A549 (cell line): ENCODE data around the gene ARHGAP5. TPM values are rescaled to one million over a fixed set of nuclear protein-coding genes. Genes with fewer than 3 reads are reported as not detected.
A peak's percentile ranks its signal among the peaks of the same experiment; 100 is the strongest.

Experiments used
- ATAC-seq, 2 experiments: fragments of 200-7000 bp in 1 of 2; fragments of >200 bp in 1 of 2; cut with Nextera tagmentation in 1 of 2; cut with Tn5 transposase in 1 of 2; 3 replicates each; pipeline versions ENCODE4 v1.8.0 to v1.9.1; 2018 to 2020; ENCODE audit warnings: mild to moderate bottlenecking in 1 of 2, moderate library complexity in 1 of 2
- CTCF ChIA-PET: fragments of 300-600 bp; sonication (Branson Sonifier 250); formaldehyde crosslinking; extraction: SDS; loops from one replicate; lab custom pipeline; 2021; ENCODE audit warnings: antibody characterized with exemption, inconsistent platforms; lab: Yijun Ruan, JAX
- POLR2A ChIA-PET: fragments of 350-600 bp; formaldehyde crosslinking; extraction: SDS; loops from one replicate; lab custom pipeline; 2021; ENCODE audit warnings: antibody characterized with exemption, inconsistent platforms; lab: Yijun Ruan, JAX
- DNase-seq, 2 experiments: peaks; one replicate each; pipeline versions ENCODE4 v3.0.0 to v3.0.0-alpha.2; 2011 to 2016; ENCODE audit warnings: low read depth in 1 of 2, low spot score in 1 of 2
- FAIRE-seq: peaks from 2 replicates; lab custom pipeline; 2011; peaks lifted over from hg19 to GRCh38; lab: Jason Lieb, UNC
- H3K27ac ChIP-seq, 2 experiments: fragments of >200 bp; sonication (Bioruptor Twin); formaldehyde crosslinking; 3 replicates each; pipeline ENCODE4 v1.5.1; 2016 to 2017
- H3K4me1 ChIP-seq: fragments of >200 bp; sonication (Bioruptor Twin); formaldehyde crosslinking; 3 replicates; pipeline ENCODE4 v1.6.1; 2016
- H3K4me2 ChIP-seq: fragments of >200 bp; sonication (Bioruptor Twin); formaldehyde crosslinking; 3 replicates; pipeline ENCODE4 v1.6.1; 2016
- H3K4me3 ChIP-seq: fragments of >200 bp; sonication (Bioruptor Twin); formaldehyde crosslinking; 3 replicates; pipeline ENCODE4 v1.5.1; 2016
- H3K9me3 ChIP-seq: fragments of >200 bp; sonication (Bioruptor Twin); formaldehyde crosslinking; 3 replicates; pipeline ENCODE4 v1.6.1; 2016
- BHLHE40 ChIP-seq: IDR thresholded peaks from 2 replicates; pipeline ENCODE4 v1.6.1; 2012; ENCODE audit warnings: low read depth, low read length, inconsistent platforms
- CBX8 ChIP-seq: fragments of 200-600 bp; sonication (generic); IDR thresholded peaks from 2 replicates; pipeline ENCODE4 v1.6.1; 2016
- CEBPB ChIP-seq, 2 experiments: fragments of >200 bp in 1 of 2; sonication (Bioruptor Twin) in 1 of 2; formaldehyde crosslinking in 1 of 2; IDR thresholded peaks; 2 replicates each; pipeline ENCODE4 v1.6.1; 2012 to 2016
- FOSB ChIP-seq: fragments of 250-450 bp; sonication (Bioruptor Pico); IDR thresholded peaks from 2 replicates; pipeline ENCODE4 v1.5.0; 2020; ENCODE audit warnings: mild to moderate bottlenecking, moderate library complexity
- HOXB5 ChIP-seq: fragments of 250-450 bp; sonication (Bioruptor Pico); IDR thresholded peaks from 2 replicates; pipeline ENCODE4 v1.5.0; 2020; ENCODE audit warnings: mild to moderate bottlenecking, moderate library complexity
- JUN ChIP-seq, 2 experiments: fragments of >200 bp; sonication (Bioruptor Twin); formaldehyde crosslinking; IDR thresholded peaks; 2 replicates in 1 of 2; 3 replicates in 1 of 2; pipeline ENCODE4 v1.6.1; 2016 to 2017
- MAFK ChIP-seq: fragments of 450-650 bp; IDR thresholded peaks from 2 replicates; pipeline ENCODE4 v1.6.1; 2014; ENCODE audit not compliant: partially characterized antibody
- NFE2L2 ChIP-seq: fragments of 150-350 bp; conservative IDR thresholded peaks from 2 replicates; pipeline ENCODE4 v1.6.1; 2014; ENCODE audit warnings: low read length
- NPAS2 ChIP-seq: fragments of 250-450 bp; sonication (Bioruptor Pico); IDR thresholded peaks from 2 replicates; pipeline ENCODE4 v1.8.0; 2022; ENCODE audit warnings: mild to moderate bottlenecking, moderate library complexity, borderline replicate concordance
- NR3C1 ChIP-seq: fragments of >200 bp; sonication (Bioruptor Twin); formaldehyde crosslinking; IDR thresholded peaks from 3 replicates; pipeline ENCODE4 v1.6.1; 2017
- POLR2A ChIP-seq: IDR thresholded peaks from 2 replicates; pipeline ENCODE4 v1.6.1; 2012; ENCODE audit warnings: mild to moderate bottlenecking, low read length
- RCOR1 ChIP-seq: fragments of 150-350 bp; IDR thresholded peaks from 2 replicates; pipeline ENCODE4 v1.6.1; 2014; ENCODE audit warnings: antibody characterized with exemption, low read length, low read depth
- SMC3 ChIP-seq: fragments of >200 bp; sonication (Bioruptor Twin); formaldehyde crosslinking; IDR thresholded peaks from 3 replicates; pipeline ENCODE4 v1.6.1; 2018; ENCODE audit warnings: inconsistent platforms
- TFCP2L1 ChIP-seq: fragments of 250-450 bp; sonication (Bioruptor Pico); IDR thresholded peaks from 2 replicates; pipeline ENCODE4 v1.5.0; 2021; ENCODE audit warnings: mild to moderate bottlenecking
- ZFP36 ChIP-seq: fragments of 450-650 bp; IDR thresholded peaks from 2 replicates; pipeline ENCODE4 v1.6.1; 2014; ENCODE audit warnings: borderline replicate concordance; ENCODE audit not compliant: partially characterized antibody
- ZNF302 ChIP-seq: fragments of 250-450 bp; sonication (Bioruptor Pico); IDR thresholded peaks from 2 replicates; pipeline ENCODE4 v1.9.0; 2021; ENCODE audit warnings: inconsistent platforms, mild to moderate bottlenecking, moderate library complexity
- WGBS: methylation state at CpG from one replicate; pipeline ENCODE4 v1.1.6; 2017; ENCODE audit errors: missing lambda C conversion rate; 5-methylcytosine and 5-hydroxymethylcytosine counted together
- polyA plus RNA-seq, 4 experiments: library from polyadenylated mRNA; depleted of rRNA in 3 of 4; stranded (reverse); fragments of >200 nt; fragmentation: RNase III in 1 of 4; extraction: RNeasy Plus Mini Kit Qiagen cat#74134 plus additional on column Dnase treatment in 1 of 4; gene quantifications; 2 replicates in 3 of 4; 3 replicates in 1 of 4; pipeline ENCODE4 v1.2.3, GENCODE V29; 2011 to 2017
- TF ChIP-seq, protein P1 (sequence below): fragments of 250-450 bp; sonication (Bioruptor Pico); IDR thresholded peaks from 2 replicates; pipeline ENCODE4 v1.5.0; 2020; ENCODE audit warnings: low read depth, mild to moderate bottlenecking, moderate library complexity
- TF ChIP-seq, protein P2 (sequence below): fragments of >200 bp; sonication (Bioruptor Twin); formaldehyde crosslinking; IDR thresholded peaks from 3 replicates; pipeline ENCODE4 v1.5.1; 2016
- TF ChIP-seq, protein P3 (sequence below): fragments of 450-650 bp; IDR thresholded peaks from 2 replicates; pipeline ENCODE4 v1.6.1; 2014; ENCODE audit warnings: antibody characterized with exemption
- TF ChIP-seq, protein P4 (sequence below): IDR thresholded peaks from 2 replicates; pipeline ENCODE4 v1.6.1; 2012; ENCODE audit warnings: low read depth, borderline replicate concordance
- TF ChIP-seq, protein P5 (sequence below): fragments of 150-350 bp; IDR thresholded peaks from 2 replicates; pipeline ENCODE4 v1.6.1; 2014; ENCODE audit warnings: low read depth, mild to moderate bottlenecking, low read length
- TF ChIP-seq, protein P6 (sequence below): IDR thresholded peaks from 2 replicates; pipeline ENCODE4 v1.6.1; 2012

Gene ARHGAP5
- polyA plus RNA-seq, 2 of the 4 experiments (the other 2 are of a cell fraction) = 33.6 to 66.1 TPM

DNA sequence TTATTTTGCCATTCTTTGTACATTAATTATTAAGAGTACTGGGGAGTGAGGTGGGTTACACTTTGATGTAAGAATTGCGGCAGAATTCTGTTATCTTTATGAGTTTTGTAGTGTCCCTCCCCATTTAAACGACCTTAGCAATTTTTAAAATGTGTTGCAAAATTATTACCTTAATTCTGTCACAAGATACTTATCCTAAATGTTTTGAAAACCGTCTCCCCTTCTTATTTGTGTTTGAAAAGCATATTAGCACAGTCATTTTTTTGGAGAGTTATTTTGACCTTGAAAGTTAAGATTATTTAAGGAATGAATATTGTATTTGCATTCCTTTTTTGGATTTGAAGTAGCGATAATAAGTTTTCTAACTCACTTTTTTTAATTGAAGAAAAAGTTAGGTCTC is 2.2 kb downstream of the ARHGAP5 start (continued):
- TF ChIP-seq, protein P1, sequence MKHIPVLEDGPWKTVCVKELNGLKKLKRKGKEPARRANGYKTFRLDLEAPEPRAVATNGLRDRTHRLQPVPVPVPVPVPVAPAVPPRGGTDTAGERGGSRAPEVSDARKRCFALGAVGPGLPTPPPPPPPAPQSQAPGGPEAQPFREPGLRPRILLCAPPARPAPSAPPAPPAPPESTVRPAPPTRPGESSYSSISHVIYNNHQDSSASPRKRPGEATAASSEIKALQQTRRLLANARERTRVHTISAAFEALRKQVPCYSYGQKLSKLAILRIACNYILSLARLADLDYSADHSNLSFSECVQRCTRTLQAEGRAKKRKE (CRISPR knock-in tag) = no peak
- no peak for TF ChIP-seq ZNF302 (CRISPR knock-in tag)

DNA sequence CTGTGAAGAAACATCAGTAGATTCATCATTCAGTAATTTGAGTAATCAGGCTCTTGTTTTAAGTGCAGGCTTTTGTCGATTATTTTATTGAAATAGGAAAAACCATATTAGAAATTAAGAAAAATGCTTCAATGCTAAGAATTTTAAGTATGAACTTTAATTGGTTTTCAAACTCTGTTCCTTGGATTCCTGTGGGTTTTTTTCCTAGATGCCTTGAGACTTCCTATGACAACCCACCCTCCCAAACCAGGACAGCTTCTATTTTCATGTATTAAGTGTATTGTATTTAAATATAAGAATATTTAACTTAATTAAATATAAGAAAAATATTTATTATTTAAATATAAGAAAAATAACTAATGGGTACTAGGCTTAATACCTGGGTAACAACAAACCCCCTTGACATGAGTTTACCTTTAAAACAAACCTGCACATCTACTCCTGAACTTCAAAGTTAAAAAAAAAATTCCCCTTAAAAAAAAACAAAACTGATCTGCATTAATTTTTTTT is 3.0 kb downstream of the ARHGAP5 start:
- H3K9me3 ChIP-seq = no peaks in the 10 kb centered on the region
- no peak for DNase-seq
- CTCF ChIA-PET = interaction anchor here (1.2 kb wide), 1 partner anchor 175 kb away, joined by 4 read pairs; no protein-coding TSS in a partner anchor
- no peak overlapping the region for H3K27ac ChIP-seq
- H3K4me2 ChIP-seq = peak overlapping the region; percentile 82
- no peak for FAIRE-seq
- ATAC-seq = no peak
- TF ChIP-seq MAFK = no peak
- no peak for TF ChIP-seq NR3C1
- TF ChIP-seq, protein P2, sequence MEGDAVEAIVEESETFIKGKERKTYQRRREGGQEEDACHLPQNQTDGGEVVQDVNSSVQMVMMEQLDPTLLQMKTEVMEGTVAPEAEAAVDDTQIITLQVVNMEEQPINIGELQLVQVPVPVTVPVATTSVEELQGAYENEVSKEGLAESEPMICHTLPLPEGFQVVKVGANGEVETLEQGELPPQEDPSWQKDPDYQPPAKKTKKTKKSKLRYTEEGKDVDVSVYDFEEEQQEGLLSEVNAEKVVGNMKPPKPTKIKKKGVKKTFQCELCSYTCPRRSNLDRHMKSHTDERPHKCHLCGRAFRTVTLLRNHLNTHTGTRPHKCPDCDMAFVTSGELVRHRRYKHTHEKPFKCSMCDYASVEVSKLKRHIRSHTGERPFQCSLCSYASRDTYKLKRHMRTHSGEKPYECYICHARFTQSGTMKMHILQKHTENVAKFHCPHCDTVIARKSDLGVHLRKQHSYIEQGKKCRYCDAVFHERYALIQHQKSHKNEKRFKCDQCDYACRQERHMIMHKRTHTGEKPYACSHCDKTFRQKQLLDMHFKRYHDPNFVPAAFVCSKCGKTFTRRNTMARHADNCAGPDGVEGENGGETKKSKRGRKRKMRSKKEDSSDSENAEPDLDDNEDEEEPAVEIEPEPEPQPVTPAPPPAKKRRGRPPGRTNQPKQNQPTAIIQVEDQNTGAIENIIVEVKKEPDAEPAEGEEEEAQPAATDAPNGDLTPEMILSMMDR = no peak
- TF ChIP-seq, protein P3, sequence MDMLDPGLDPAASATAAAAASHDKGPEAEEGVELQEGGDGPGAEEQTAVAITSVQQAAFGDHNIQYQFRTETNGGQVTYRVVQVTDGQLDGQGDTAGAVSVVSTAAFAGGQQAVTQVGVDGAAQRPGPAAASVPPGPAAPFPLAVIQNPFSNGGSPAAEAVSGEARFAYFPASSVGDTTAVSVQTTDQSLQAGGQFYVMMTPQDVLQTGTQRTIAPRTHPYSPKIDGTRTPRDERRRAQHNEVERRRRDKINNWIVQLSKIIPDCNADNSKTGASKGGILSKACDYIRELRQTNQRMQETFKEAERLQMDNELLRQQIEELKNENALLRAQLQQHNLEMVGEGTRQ = no peak
- TF ChIP-seq NPAS2 (CRISPR knock-in tag) = no peak
- no peak for TF ChIP-seq TFCP2L1 (CRISPR knock-in tag)
- TF ChIP-seq JUN (IDR thresholded peaks at IDR 0.05) = no peak
- no peak for TF ChIP-seq SMC3
- TF ChIP-seq, protein P4, sequence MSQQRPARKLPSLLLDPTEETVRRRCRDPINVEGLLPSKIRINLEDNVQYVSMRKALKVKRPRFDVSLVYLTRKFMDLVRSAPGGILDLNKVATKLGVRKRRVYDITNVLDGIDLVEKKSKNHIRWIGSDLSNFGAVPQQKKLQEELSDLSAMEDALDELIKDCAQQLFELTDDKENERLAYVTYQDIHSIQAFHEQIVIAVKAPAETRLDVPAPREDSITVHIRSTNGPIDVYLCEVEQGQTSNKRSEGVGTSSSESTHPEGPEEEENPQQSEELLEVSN = no peak
- TF ChIP-seq CBX8 = no peak
- TF ChIP-seq NFE2L2 = no peak
- TF ChIP-seq CEBPB (IDR thresholded peaks at IDR 0.05) = no peak
- no peak for TF ChIP-seq RCOR1
- no peak for TF ChIP-seq FOSB (CRISPR knock-in tag)
- TF ChIP-seq, protein P5, sequence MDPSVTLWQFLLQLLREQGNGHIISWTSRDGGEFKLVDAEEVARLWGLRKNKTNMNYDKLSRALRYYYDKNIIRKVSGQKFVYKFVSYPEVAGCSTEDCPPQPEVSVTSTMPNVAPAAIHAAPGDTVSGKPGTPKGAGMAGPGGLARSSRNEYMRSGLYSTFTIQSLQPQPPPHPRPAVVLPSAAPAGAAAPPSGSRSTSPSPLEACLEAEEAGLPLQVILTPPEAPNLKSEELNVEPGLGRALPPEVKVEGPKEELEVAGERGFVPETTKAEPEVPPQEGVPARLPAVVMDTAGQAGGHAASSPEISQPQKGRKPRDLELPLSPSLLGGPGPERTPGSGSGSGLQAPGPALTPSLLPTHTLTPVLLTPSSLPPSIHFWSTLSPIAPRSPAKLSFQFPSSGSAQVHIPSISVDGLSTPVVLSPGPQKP = no peak
- no peak for TF ChIP-seq BHLHE40
- TF ChIP-seq, protein P6, sequence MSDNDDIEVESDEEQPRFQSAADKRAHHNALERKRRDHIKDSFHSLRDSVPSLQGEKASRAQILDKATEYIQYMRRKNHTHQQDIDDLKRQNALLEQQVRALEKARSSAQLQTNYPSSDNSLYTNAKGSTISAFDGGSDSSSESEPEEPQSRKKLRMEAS = no peak
- TF ChIP-seq POLR2A = no peak
- 43% methylated on average over 1 of the region's 1 CpG for WGBS
- peaks cover 57% of the 10 kb centered on the region for H3K4me1 ChIP-seq
- POLR2A ChIA-PET = no interaction called here
- H3K4me3 ChIP-seq = no peak overlapping the region

DNA sequence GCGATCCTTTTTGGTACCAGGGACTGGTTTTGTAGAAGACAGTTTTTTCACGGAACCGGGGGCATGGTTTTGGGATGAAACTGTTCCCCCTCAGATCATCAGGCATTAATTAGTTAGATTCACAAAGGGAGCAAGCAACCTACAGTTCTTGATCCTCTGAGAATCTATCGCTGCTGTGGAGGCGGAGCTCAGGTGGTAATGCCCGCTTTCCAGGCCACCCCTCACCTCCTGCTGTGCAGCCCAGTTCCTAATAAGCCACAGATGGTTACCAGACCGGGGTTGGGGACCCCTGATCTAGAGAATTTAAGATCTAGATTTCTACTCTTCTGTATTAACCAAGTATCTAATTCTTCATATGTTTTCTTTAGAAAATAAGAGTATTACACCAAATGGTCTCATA is 4.8 kb downstream of the ARHGAP5 start:
- no peaks in the 10 kb centered on the region for H3K9me3 ChIP-seq
- CTCF ChIA-PET = interaction anchor here (1.5 to 1.6 kb wide), 2 partner anchors 147 to 173 kb away, joined by 3 to 4 read pairs; no protein-coding TSS in a partner anchor
- ATAC-seq = no peak
- no peak for FAIRE-seq
- peaks cover 75% of the 10 kb centered on the region for H3K4me1 ChIP-seq
- TF ChIP-seq ZFP36 (no peak), HOXB5 (CRISPR knock-in tag) (no peak)
- TF ChIP-seq, protein P3 = no peak
- POLR2A ChIA-PET = no interaction called here
- no peak overlapping the region for H3K27ac ChIP-seq
- no peak overlapping the region for H3K4me3 ChIP-seq
- WGBS = 75% methylated on average over 7 of the region's 7 CpGs
- DNase-seq = no peak
- peak overlapping the region; percentile 82 for H3K4me2 ChIP-seq
